HepG2 (cell line): Measurements from ENCODE around the gene JSRP1. TPM values are rescaled to one million over a fixed set of nuclear protein-coding genes. Genes with fewer than 3 reads are reported as not detected.

Experiments used
- ADNP ChIP-seq: sonication (generic); formaldehyde crosslinking; IDR thresholded peaks from 2 replicates; pipeline ENCODE4 v1.4.0; 2020; ENCODE audit warnings: missing genetic modification reagents
- ARID2 ChIP-seq: sonication (generic); formaldehyde crosslinking; IDR thresholded peaks from 2 replicates; pipeline ENCODE4 v1.8.1; 2022; ENCODE audit warnings: mild to moderate bottlenecking, missing genetic modification reagents, borderline replicate concordance
- DZIP1 ChIP-seq: sonication (generic); formaldehyde crosslinking; IDR thresholded peaks from 2 replicates; pipeline ENCODE4 v1.5.0; 2020; ENCODE audit warnings: mild to moderate bottlenecking, missing genetic modification reagents
- RAD21 ChIP-seq: fragments of 450-650 bp; formaldehyde crosslinking; IDR thresholded peaks from 2 replicates; pipeline ENCODE4 v1.5.0; 2020; ENCODE audit warnings: mild to moderate bottlenecking
- SMC3 ChIP-seq: IDR thresholded peaks from 2 replicates; pipeline ENCODE4 v1.6.1; 2011; ENCODE audit warnings: low read length, improper control_type of control experiment
- SMYD3 ChIP-seq: sonication (generic); formaldehyde crosslinking; IDR thresholded peaks from 2 replicates; pipeline ENCODE4 v1.8.1; 2023; ENCODE audit warnings: mild to moderate bottlenecking, missing genetic modification reagents
- THYN1 ChIP-seq: sonication (generic); formaldehyde crosslinking; IDR thresholded peaks from 2 replicates; pipeline ENCODE4 v1.8.1; 2023; ENCODE audit warnings: low read depth, mild to moderate bottlenecking, moderate library complexity, missing genetic modification reagents, borderline replicate concordance
- XRCC5 ChIP-seq: fragments of 200-400 bp; formaldehyde crosslinking; optimal IDR thresholded peaks from 2 replicates; pipeline ENCODE3; 2017; ENCODE audit warnings: mild to moderate bottlenecking, low read length
- ZNF235 ChIP-seq: sonication (generic); formaldehyde crosslinking; IDR thresholded peaks from 2 replicates; pipeline ENCODE4 v1.8.1; 2023; ENCODE audit warnings: mild to moderate bottlenecking, missing genetic modification reagents, borderline replicate concordance
- ZNF326 ChIP-seq: sonication (generic); formaldehyde crosslinking; IDR thresholded peaks from 2 replicates; pipeline ENCODE4 v1.4.0; 2020; ENCODE audit warnings: missing genetic modification reagents, borderline replicate concordance
- ZNF331 ChIP-seq: sonication (generic); formaldehyde crosslinking; IDR thresholded peaks from 2 replicates; pipeline ENCODE4 v1.4.0; 2020; ENCODE audit warnings: missing genetic modification reagents
- ZNF562 ChIP-seq: sonication (generic); formaldehyde crosslinking; IDR thresholded peaks from 2 replicates; pipeline ENCODE4 v1.8.0; 2022; ENCODE audit warnings: missing genetic modification reagents, borderline replicate concordance
- ZNF574 ChIP-seq: sonication (generic); formaldehyde crosslinking; IDR thresholded peaks from 2 replicates; pipeline ENCODE4 v1.4.0; 2020; ENCODE audit warnings: missing genetic modification reagents
- ZNF616 ChIP-seq: sonication (generic); formaldehyde crosslinking; IDR thresholded peaks from 2 replicates; pipeline ENCODE4 v1.5.0; 2020; ENCODE audit warnings: low read depth, mild to moderate bottlenecking, missing genetic modification reagents
- ZNF709 ChIP-seq: sonication (generic); formaldehyde crosslinking; IDR thresholded peaks from 2 replicates; pipeline ENCODE4 v1.5.0; 2020; ENCODE audit warnings: mild to moderate bottlenecking, missing genetic modification reagents
- ZSCAN25 ChIP-seq: sonication (generic); formaldehyde crosslinking; IDR thresholded peaks from 2 replicates; pipeline ENCODE4 v1.8.0; 2022; ENCODE audit warnings: mild to moderate bottlenecking, missing genetic modification reagents
- ZSCAN31 ChIP-seq: sonication (generic); formaldehyde crosslinking; IDR thresholded peaks from 2 replicates; pipeline ENCODE4 v1.5.0; 2020; ENCODE audit warnings: low read depth, mild to moderate bottlenecking, missing genetic modification reagents
- polyA plus RNA-seq, 8 experiments: library from polyadenylated mRNA; depleted of rRNA in 3 of 8; stranded (reverse) in 7 of 8; unstranded in 1 of 8; fragments of >200 nt; fragmentation: Illumina TruSeq in 4 of 8; extraction: Trizol in 4 of 8; gene quantifications; 2 replicates each; pipeline versions ENCODE4 v1.2.1 to v1.2.3, GENCODE V29; 2011 to 2016; ENCODE audit warnings: low read depth in 4 of 8, missing spikeins in 1 of 8, mixed read lengths in 1 of 8; ENCODE audit not compliant: insufficient read depth in 1 of 8
- total RNA-seq, 5 experiments: library from RNA; depleted of rRNA; stranded (reverse); fragments of >200 nt; fragmentation: Illumina TruSeq; extraction: Trizol; gene quantifications; 2 replicates each; pipeline ENCODE4 v1.2.3, GENCODE V29; 2016; ENCODE audit warnings: low read depth in 1 of 5
- TF ChIP-seq, protein P1 (sequence below): sonication (generic); formaldehyde crosslinking; IDR thresholded peaks from 2 replicates; pipeline ENCODE4 v1.4.0; 2020; ENCODE audit warnings: mild to moderate bottlenecking, missing genetic modification reagents, borderline replicate concordance
- TF ChIP-seq, protein P2 (sequence below): IDR thresholded peaks from 2 replicates; pipeline ENCODE4 v1.6.1; 2016; ENCODE audit warnings: low read depth, borderline replicate concordance
- TF ChIP-seq, protein P3 (sequence below): IDR thresholded peaks from 2 replicates; pipeline ENCODE4 v1.6.1; 2016

Gene JSRP1
- total and polyA plus RNA-seq, 2 of the 13 experiments (the other 11 are each of a cell fraction or from before 2014, with no cell fraction given), result 0.16 to 0.38 TPM

- 0 out of 2 replicates have a peak, but pooled peaks have one; percentile 36 for TF ChIP-seq ZNF709 (CRISPR knock-in tag)
- no peak for TF ChIP-seq ADNP (CRISPR knock-in tag)
- TF ChIP-seq, protein P1, sequence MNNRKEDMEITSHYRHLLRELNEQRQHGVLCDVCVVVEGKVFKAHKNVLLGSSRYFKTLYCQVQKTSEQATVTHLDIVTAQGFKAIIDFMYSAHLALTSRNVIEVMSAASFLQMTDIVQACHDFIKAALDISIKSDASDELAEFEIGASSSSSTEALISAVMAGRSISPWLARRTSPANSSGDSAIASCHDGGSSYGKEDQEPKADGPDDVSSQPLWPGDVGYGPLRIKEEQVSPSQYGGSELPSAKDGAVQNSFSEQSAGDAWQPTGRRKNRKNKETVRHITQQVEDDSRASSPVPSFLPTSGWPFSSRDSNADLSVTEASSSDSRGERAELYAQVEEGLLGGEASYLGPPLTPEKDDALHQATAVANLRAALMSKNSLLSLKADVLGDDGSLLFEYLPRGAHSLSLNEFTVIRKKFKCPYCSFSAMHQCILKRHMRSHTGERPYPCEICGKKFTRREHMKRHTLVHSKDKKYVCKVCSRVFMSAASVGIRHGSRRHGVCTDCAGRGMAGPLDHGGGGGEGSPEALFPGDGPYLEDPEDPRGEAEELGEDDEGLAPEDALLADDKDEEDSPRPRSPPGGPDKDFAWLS, result no peak
- no peak for TF ChIP-seq ZNF616
- TF ChIP-seq SMYD3 (CRISPR knock-in tag), result no peak
- no peak for TF ChIP-seq ZSCAN31
- TF ChIP-seq THYN1, result no peak
- TF ChIP-seq ZNF574 (CRISPR knock-in tag), result peak; percentile 41; the same call in 1 of the 2 replicates
- TF ChIP-seq, protein P2, sequence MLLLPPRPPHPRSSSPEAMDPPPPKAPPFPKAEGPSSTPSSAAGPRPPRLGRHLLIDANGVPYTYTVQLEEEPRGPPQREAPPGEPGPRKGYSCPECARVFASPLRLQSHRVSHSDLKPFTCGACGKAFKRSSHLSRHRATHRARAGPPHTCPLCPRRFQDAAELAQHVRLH (CRISPR knock-in tag), result peak; percentile 48; the same call in 1 of the 2 replicates
- peak; percentile 43; the same call in 1 of the 2 replicates for TF ChIP-seq RAD21 (CRISPR knock-in tag)
- peak; percentile 26; the same call in 1 of the 2 replicates for TF ChIP-seq ZNF331 (CRISPR knock-in tag)
- TF ChIP-seq XRCC5, result peak; percentile 55
- TF ChIP-seq SMC3, result peak; percentile 51
- TF ChIP-seq ARID2 (CRISPR knock-in tag), result no peak
- TF ChIP-seq, protein P3, sequence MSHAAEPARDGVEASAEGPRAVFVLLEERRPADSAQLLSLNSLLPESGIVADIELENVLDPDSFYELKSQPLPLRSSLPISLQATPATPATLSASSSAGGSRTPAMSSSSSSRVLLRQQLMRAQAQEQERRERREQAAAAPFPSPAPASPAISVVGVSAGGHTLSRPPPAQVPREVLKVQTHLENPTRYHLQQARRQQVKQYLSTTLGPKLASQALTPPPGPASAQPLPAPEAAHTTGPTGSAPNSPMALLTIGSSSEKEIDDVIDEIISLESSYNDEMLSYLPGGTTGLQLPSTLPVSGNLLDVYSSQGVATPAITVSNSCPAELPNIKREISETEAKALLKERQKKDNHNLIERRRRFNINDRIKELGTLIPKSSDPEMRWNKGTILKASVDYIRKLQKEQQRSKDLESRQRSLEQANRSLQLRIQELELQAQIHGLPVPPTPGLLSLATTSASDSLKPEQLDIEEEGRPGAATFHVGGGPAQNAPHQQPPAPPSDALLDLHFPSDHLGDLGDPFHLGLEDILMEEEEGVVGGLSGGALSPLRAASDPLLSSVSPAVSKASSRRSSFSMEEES (CRISPR knock-in tag), result 0 out of 2 replicates have a peak, but pooled peaks have one; percentile 22
- no peak for TF ChIP-seq ZNF326 (CRISPR knock-in tag)
- no peak for TF ChIP-seq ZNF562 (CRISPR knock-in tag)
- no peak for TF ChIP-seq DZIP1 (CRISPR knock-in tag)
- no peak for TF ChIP-seq ZNF235
- TF ChIP-seq ZSCAN25 (CRISPR knock-in tag), result peak; percentile 60; the same call in 1 of the 2 replicates
Measured at GRCh38 chr19:2254064-2254872, 1.9 kb downstream of the JSRP1 start (continued).
